Activated naive CD8-positive, alpha-beta T cell (primary cell): ENCODE measurements around the gene RAB2B.

Source experiments
- H3K27ac Mint-ChIP-seq: one replicate; pipeline ENCODE4 v1.8.0; 2021; ENCODE audit warnings: mixed read lengths
- H3K27me3 Mint-ChIP-seq: one replicate; pipeline ENCODE4 v1.8.0; 2021; ENCODE audit warnings: mixed read lengths
- H3K36me3 Mint-ChIP-seq: one replicate; pipeline ENCODE4 v1.8.0; 2021; ENCODE audit warnings: mixed read lengths
- H3K4me1 Mint-ChIP-seq: one replicate; pipeline ENCODE4 v1.8.0; 2021; ENCODE audit warnings: low read depth, mixed read lengths
- H3K4me3 Mint-ChIP-seq: one replicate; pipeline ENCODE4 v1.8.0; 2021; ENCODE audit warnings: mild to moderate bottlenecking, mixed read lengths
- H3K9me3 Mint-ChIP-seq: one replicate; pipeline ENCODE4 v1.8.0; 2021; ENCODE audit warnings: low read depth, mixed read lengths

The RAB2B gene

GRCh38 chr14:21503376-21503775, 26.6 kb upstream of the RAB2B start:
- Mint-ChIP-seq H3K4me3 (no peak overlapping the region), H3K36me3 (peaks cover 12% of the 10 kb centered on the region), H3K4me1 (peaks cover 59% of the 10 kb centered on the region), H3K27ac (peak overlapping the region; percentile 50), H3K9me3 (no peaks in the 10 kb centered on the region), H3K27me3 (no peaks in the 10 kb centered on the region)

GRCh38 chr14:21501568-21501967, 24.8 kb upstream of the RAB2B start:
- Mint-ChIP-seq H3K4me3 (no peak overlapping the region), H3K27ac (no peak overlapping the region), H3K36me3 (peaks cover 10% of the 10 kb centered on the region), H3K4me1 (peaks cover 49% of the 10 kb centered on the region), H3K9me3 (no peaks in the 10 kb centered on the region), H3K27me3 (no peaks in the 10 kb centered on the region)

DNA sequence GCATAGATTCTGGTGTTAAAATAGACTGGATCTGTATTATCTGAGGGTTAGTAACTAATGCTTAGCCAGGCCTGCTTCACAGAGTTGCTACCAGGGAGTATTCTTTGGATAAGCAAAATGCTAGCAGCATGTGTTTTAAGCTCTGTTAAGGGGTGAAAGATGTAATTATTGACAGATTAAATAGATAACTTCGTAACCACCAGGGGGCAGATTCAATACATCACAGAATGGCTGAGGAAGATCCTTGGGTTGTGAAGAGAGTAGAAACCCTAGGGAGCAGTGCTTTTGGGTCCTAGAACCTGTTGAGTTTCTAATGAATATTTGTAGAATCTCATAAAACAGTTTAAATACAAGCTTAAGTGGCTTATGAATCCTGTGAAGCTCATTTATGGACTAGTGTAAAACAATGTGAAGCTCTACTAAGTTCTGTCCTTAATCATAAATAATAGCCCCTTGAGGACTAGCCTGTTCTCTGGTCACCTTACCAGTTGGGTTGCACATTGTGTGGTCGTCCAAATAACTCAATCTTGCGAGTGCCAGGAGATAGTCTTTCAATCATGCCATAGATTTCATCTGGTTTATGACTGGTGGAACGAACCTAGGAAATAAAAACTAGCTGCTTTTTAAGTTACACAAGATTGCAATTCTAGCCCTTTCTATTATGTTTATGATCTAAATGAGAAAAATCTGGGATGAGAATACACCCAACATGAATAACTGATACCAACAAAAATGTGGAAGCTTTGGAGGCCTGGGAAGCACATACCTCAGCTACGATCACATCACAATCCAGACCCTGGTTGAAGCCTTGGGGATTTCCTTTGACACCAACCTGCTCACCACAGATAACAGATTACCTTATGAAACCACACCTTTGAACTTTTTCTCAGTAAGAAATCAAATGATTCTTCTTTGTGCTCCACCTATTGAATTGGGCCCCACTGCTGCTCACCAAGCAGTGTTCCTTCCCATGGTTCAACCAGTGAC, 22.1 kb upstream of the RAB2B start:
- peak overlapping the region; percentile 52 for H3K4me3 Mint-ChIP-seq
- H3K27ac Mint-ChIP-seq, result peak overlapping the region; percentile 84
- H3K9me3 Mint-ChIP-seq, result no peaks in the 10 kb centered on the region
- peaks cover 35% of the 10 kb centered on the region for H3K4me1 Mint-ChIP-seq
- H3K27me3 Mint-ChIP-seq, result no peaks in the 10 kb centered on the region
- H3K36me3 Mint-ChIP-seq, result peaks cover 10% of the 10 kb centered on the region

DNA sequence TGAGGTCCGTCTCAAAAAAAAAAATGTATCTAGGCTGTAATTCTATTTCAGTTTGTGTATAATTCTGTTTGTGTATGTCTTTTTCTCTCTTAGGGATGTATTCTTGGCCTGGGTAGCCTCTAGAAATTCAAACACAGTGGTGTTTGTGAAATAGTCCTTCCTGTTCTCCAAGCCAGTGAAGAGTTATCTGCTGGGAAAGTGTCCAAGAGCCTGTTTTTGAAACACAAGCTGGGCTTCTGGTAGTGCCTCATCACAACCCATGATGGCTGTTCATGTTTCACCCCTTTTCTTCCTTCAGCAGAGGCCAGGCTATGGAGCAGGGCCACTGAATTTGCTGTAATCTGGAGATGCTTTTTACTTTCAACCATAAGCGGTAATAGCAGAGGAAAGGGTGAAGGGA, 19.7 kb upstream of the RAB2B start:
- peaks cover 29% of the 10 kb centered on the region for H3K4me1 Mint-ChIP-seq

DNA sequence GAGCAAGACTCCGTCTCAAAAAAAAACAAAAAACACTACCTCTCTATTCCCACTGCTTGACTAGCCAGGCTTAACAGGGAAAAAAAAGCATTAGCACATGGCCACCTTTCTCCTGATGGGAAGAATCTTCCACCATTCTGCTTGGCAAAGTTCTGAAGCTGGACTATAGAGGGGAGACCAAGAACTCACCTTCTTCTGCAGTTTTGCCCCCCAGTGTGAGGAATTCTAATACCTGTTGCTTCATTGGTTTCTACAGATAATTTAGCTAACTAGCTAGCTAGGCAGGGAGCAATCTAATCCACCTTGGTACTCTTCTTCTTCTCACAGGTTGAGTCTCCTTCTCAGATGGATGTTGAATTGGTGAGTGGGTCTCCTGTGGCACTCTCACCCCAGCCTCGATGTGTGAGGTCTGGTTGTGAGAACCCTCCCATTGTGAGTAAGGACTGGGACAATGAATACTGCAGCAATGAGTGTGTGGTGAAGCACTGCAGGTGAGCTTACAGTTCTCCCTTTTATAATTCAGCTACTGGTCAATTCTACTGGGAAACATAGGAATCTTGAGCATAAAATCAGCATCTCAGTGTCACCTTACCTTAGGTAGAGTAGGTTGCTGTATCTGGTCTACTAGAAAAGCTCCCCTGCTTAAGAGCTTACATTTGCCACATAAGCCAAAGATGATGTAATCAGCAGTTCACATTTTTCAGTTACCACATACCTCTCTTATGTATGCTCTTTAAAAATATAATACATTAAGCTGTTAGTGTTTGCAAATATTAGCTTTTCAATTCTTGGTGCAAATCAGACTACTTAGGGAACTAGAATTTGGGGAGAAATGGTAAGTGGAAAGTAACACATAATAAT, 18.4 kb upstream of the RAB2B start:
- Mint-ChIP-seq H3K9me3 (no peaks in the 10 kb centered on the region), H3K27me3 (no peaks in the 10 kb centered on the region), H3K4me3 (no peak overlapping the region), H3K36me3 (peaks cover 8% of the 10 kb centered on the region), H3K4me1 (peaks cover 18% of the 10 kb centered on the region), H3K27ac (peak overlapping the region; percentile 50)

More for the DNA sequence above, 19.7 kb upstream of the RAB2B start:
- no peak overlapping the region for H3K27ac Mint-ChIP-seq
- no peak overlapping the region for H3K4me3 Mint-ChIP-seq
- H3K27me3 Mint-ChIP-seq, result no peaks in the 10 kb centered on the region
- H3K9me3 Mint-ChIP-seq, result no peaks in the 10 kb centered on the region
- peaks cover 10% of the 10 kb centered on the region for H3K36me3 Mint-ChIP-seq

DNA sequence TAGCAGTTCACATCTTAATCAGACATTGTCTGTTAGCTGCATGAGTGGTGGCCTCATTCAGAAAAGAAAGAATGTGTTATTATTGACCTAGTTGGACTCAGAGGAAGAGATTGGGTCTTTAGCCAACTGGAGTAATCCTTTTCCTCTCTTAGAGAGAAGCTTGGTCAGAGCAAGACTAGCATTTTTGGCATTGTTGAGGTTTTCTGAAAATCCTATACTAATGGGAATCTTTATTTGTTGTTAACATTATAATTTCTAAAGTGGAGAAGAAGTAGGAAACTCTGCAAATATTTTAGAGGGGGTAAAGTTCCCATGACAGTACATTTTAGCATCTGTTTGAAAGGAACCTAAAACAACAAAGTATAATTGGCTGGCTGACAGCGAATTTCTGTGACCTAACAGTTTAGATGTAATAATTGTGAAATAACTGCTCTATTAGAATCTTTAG, 9.9 kb upstream of the RAB2B start:
- H3K27ac Mint-ChIP-seq, result no peak overlapping the region
- H3K36me3 Mint-ChIP-seq, result no peaks in the 10 kb centered on the region
- no peak overlapping the region for H3K4me3 Mint-ChIP-seq
- H3K27me3 Mint-ChIP-seq, result no peaks in the 10 kb centered on the region
- H3K9me3 Mint-ChIP-seq, result no peaks in the 10 kb centered on the region
- H3K4me1 Mint-ChIP-seq, result peaks cover 9% of the 10 kb centered on the region

- H3K36me3 Mint-ChIP-seq, result peaks cover 8% of the 10 kb centered on the region
- H3K27ac Mint-ChIP-seq, result peak overlapping the region; percentile 99
- H3K9me3 Mint-ChIP-seq, result no peaks in the 10 kb centered on the region
- no peaks in the 10 kb centered on the region for H3K27me3 Mint-ChIP-seq
- peak overlapping the region; percentile 100 for H3K4me3 Mint-ChIP-seq
- peaks cover 43% of the 10 kb centered on the region for H3K4me1 Mint-ChIP-seq
Measured at GRCh38 chr14:21476523-21476924, 235 bp downstream of the RAB2B start.

GRCh38 chr14:21475767-21476522, 814 bp downstream of the RAB2B start:
- H3K4me1 Mint-ChIP-seq, result peaks cover 41% of the 10 kb centered on the region
- peak overlapping the region; percentile 100 for H3K4me3 Mint-ChIP-seq
- no peaks in the 10 kb centered on the region for H3K27me3 Mint-ChIP-seq
- H3K27ac Mint-ChIP-seq, result peak overlapping the region; percentile 99
- peaks cover 8% of the 10 kb centered on the region for H3K36me3 Mint-ChIP-seq
- H3K9me3 Mint-ChIP-seq, result no peaks in the 10 kb centered on the region

DNA sequence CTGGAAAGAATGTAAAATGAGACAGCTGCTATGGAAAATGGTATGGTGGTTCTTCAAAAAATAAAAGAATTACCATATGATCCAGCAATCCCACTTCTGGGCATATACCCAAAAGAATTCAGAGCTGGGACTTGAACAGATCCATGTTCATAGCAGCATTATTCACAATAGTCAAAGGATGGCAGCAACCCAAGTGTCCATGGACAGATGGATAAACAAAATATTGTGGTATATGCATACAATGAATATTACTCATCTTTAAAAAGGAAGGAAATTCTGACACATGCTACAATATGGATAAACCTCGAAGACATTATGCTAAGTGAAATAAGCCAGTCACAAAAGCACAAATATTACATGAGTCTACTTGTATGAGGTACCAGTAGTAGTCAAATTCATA, 9.1 kb downstream of the RAB2B start:
- Mint-ChIP-seq H3K36me3 (peaks cover 5% of the 10 kb centered on the region), H3K9me3 (no peaks in the 10 kb centered on the region), H3K4me3 (no peak overlapping the region), H3K27me3 (no peaks in the 10 kb centered on the region), H3K27ac (no peak overlapping the region), H3K4me1 (peaks cover 2% of the 10 kb centered on the region)

- Mint-ChIP-seq H3K9me3 (no peaks in the 10 kb centered on the region), H3K27ac (peak within 1 kb of the TSS; percentile 96)
Measured at GRCh38 chr14:21455912-21456667, 20.7 kb downstream of the RAB2B start, which contains the start of gene CHD8. Gene CHD8, minus strand, starts transcription at chr14:21456123. Its CDS starts 24,480 bp downstream, at chr14:21431643.

DNA sequence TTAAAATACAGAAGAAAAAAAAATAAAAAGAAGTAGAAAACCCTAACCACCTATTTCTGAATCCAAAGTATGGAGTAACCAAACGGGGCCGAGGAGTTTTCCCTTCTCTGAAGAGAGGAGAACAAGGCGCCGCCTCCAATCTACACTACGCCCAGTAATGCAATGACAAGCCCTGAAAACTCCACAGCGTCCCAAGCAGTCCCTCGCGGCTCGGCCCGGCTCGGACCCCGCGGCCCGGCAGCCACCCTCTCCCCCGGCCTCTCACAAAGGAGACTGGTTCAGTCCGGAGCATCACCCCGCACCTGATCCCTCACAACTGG, 21.2 kb downstream of the RAB2B start:
- H3K4me3 Mint-ChIP-seq, result peak overlapping the region; percentile 95
- no peaks in the 10 kb centered on the region for H3K27me3 Mint-ChIP-seq
- peak overlapping the region; percentile 96 for H3K27ac Mint-ChIP-seq
- peaks cover 8% of the 10 kb centered on the region for H3K36me3 Mint-ChIP-seq
- peaks cover 43% of the 10 kb centered on the region for H3K4me1 Mint-ChIP-seq
- H3K9me3 Mint-ChIP-seq, result no peaks in the 10 kb centered on the region

More at GRCh38 chr14:21455912-21456667, 20.7 kb downstream of the RAB2B start, which contains the start of gene CHD8:
- Mint-ChIP-seq H3K36me3 (peaks cover 8% of the 10 kb centered on the region), H3K4me1 (peaks cover 39% of the 10 kb centered on the region), H3K27me3 (no peaks in the 10 kb centered on the region), H3K4me3 (peak within 1 kb of the TSS; percentile 95)

- Mint-ChIP-seq H3K4me3 (peak overlapping the region; percentile 95), H3K4me1 (peaks cover 49% of the 10 kb centered on the region), H3K27me3 (no peaks in the 10 kb centered on the region), H3K27ac (peak overlapping the region; percentile 96), H3K9me3 (no peaks in the 10 kb centered on the region), H3K36me3 (peaks cover 11% of the 10 kb centered on the region)
Measured at GRCh38 chr14:21454843-21455544, 21.8 kb downstream of the RAB2B start.

DNA sequence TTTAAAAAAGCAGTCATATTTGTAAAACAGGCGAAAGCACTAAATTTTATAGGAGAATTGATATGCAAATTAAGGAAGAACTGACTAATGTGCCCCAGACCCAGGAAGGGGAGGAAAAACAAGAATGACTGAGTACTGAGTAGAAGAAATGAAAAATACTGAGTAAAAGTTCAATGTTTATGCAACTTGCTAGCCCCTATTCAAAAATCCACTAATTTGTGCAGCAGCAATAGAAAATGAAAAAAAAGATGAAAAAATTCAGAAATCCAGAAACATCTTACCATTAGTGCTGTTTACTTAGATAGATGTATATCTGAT, 26.9 kb downstream of the RAB2B start:
- Mint-ChIP-seq H3K27me3 (no peaks in the 10 kb centered on the region), H3K36me3 (peaks cover 8% of the 10 kb centered on the region), H3K4me3 (peak overlapping the region; percentile 69)

More for the DNA sequence above, 26.9 kb downstream of the RAB2B start:
- Mint-ChIP-seq H3K9me3 (no peaks in the 10 kb centered on the region), H3K27ac (peak overlapping the region; percentile 88), H3K4me1 (peaks cover 67% of the 10 kb centered on the region)
